ENCODE results near the gene PLCB1.

Gene PLCB1

DNA sequence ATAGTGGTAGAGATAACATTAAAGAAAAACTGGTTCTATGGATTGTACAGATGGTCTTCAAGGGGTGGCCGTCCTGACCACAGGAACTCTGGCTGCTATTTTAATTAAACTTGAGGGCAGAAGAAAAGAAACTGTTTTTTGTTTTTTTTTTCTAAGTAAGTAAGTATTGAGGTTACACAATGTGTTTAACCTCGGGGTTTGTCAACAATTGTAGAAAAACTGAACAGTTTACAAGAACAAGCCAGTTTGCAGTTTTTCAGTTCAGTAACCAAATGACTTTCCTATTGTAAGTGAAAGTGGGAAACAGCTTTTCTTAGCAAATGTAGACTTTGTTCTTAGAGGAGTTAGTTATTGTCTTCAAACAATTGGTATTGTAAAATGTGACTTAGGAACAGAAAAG lies 77.0 kb downstream of the PLCB1 start:
- H3K4me3 ChIP-seq (ENCODE audit: low read depth, low read length) = no peak overlapping the region
- TF ChIP-seq, protein P1, sequence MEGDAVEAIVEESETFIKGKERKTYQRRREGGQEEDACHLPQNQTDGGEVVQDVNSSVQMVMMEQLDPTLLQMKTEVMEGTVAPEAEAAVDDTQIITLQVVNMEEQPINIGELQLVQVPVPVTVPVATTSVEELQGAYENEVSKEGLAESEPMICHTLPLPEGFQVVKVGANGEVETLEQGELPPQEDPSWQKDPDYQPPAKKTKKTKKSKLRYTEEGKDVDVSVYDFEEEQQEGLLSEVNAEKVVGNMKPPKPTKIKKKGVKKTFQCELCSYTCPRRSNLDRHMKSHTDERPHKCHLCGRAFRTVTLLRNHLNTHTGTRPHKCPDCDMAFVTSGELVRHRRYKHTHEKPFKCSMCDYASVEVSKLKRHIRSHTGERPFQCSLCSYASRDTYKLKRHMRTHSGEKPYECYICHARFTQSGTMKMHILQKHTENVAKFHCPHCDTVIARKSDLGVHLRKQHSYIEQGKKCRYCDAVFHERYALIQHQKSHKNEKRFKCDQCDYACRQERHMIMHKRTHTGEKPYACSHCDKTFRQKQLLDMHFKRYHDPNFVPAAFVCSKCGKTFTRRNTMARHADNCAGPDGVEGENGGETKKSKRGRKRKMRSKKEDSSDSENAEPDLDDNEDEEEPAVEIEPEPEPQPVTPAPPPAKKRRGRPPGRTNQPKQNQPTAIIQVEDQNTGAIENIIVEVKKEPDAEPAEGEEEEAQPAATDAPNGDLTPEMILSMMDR (IDR thresholded peaks at IDR 0.05; ENCODE audit: low read depth, low read length, missing control alignments) = no peak
- DNase-seq (ENCODE audit: low read depth) = no peak

DNA sequence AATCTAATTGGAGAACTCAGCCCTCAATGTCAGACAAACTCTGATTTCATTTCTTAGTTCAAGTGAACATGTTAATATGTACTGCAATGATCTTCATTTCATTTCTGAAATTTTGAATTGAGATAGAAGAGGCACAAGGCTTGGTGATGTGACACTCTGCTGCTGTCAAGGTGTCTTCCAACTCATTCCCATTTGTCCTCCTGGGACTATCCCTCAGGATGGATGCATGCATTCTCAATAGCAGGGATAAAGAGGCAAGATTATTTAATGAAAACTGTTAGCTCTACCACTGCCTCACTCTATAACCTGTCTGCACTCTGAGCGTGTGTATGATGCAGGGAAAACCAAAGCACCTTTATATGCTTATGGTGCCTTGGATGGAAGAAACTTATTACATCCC lies 78.7 kb downstream of the PLCB1 start:
- H3K4me3 ChIP-seq (ENCODE audit: low read depth, low read length) = no peak overlapping the region
- no peak for DNase-seq (ENCODE audit: low read depth)
- TF ChIP-seq, protein P1 (IDR thresholded peaks at IDR 0.05; ENCODE audit: low read depth, low read length, missing control alignments) = no peak

DNA sequence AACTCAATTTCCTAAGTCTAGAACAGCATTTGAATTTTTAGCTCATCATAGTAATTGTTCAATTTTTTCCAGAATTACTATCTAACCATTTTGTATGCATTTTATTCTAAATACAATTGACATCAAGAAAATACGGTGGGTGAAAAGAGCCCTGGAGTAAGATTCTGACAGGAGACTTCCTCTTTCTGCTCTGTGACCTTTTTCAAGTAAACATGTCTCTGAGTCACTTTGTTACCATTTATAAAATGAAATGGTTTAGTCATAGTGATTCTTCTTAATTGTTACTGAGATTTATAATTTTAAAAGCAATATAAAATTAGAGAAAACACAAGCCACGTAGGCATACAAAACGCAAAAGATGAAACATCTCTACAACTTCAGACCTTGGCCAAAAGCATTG lies 80.2 kb downstream of the PLCB1 start:
- DNase-seq (ENCODE audit: low read depth) = no peak
- no peak overlapping the region for H3K4me3 ChIP-seq (ENCODE audit: low read depth, low read length)
- TF ChIP-seq, protein P1 (IDR thresholded peaks at IDR 0.05; ENCODE audit: low read depth, low read length, missing control alignments) = no peak

DNA sequence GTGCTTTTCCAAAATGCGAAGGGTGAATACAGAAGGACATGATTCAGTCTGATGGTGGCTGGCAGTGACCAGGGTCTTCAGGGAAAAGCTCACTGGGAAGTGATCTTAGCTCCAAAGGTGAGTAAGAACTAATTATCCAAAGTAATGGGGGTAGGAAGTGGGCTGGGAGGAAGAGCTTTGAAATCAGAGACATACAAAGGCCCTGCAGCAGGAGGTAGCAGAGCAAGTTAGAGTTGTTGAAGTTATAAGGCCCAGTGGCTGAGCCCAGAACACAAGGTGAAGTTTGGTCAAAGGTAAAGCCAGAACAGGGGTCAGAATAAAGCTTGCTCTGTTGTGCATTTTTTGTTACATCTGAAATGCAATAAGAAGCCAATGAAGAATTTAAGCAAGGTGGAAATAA lies 81.2 kb downstream of the PLCB1 start:
- no peak for DNase-seq (ENCODE audit: low read depth)
- no peak overlapping the region for H3K4me3 ChIP-seq (ENCODE audit: low read depth, low read length)
- TF ChIP-seq, protein P1 (IDR thresholded peaks at IDR 0.05; ENCODE audit: low read depth, low read length, missing control alignments) = no peak

DNA sequence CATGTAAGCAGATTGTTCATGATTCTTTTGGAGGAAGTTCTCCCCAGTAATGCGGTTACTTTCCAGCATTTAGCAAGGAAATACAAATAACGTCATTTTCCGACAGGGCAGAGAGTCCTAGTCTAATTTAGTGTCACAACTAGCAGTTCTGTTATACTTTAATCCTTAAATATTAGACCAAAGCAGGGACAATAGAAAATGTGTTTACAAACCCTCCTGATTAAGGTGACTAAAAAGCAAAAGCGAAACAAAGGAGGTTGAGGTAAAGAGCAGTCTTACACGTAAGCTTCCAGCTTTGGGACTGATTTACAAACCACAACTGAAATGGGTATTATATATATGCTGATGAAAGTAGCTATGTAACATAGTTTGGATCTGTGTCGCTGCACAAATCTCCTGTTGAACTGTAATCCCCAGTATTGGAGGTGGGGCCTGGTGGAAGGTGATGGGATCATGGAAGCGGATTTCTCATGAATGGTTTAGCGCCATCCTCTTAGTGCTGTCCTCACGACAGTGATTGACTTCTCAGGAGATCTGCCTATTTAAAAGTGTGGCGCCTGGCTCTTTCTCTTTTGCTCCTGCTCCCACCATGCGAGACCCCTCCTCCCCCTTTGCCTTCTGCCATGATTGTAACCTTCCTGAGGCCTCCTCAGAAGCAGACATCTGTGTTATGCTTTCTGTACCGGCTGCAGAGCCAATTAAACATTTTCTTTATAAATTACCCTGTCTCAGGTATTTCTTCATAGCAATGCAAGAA lies 81.9 kb downstream of the PLCB1 start:
- H3K4me3 ChIP-seq (ENCODE audit: low read depth, low read length) = no peak overlapping the region
- DNase-seq (ENCODE audit: low read depth) = no peak
- TF ChIP-seq, protein P1 (IDR thresholded peaks at IDR 0.05; ENCODE audit: low read depth, low read length, missing control alignments) = no peak

DNA sequence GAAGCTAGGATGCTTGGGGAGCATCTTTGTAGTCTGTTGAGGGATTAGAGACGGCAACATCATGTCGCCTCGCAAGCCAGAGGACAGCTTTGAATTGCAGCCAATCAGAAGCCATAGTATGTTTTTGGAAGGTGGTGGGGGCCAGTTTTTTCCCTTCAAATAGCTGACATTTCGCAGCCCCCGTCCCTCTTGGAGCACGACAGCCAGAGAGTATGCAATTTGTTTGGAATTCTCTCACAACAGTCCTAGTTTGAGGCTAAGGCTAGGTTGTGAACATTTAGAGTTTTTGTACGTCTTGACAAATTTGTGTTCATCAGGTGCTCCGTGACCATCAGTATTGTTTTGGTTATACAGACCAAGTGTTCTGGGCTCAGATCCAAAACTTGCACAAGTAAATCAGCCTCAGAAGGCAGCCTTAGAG lies 83.3 kb downstream of the PLCB1 start:
- TF ChIP-seq, protein P1 (IDR thresholded peaks at IDR 0.05; ENCODE audit: low read depth, low read length, missing control alignments) = no peak
- no peak for DNase-seq (ENCODE audit: low read depth)
- H3K4me3 ChIP-seq (ENCODE audit: low read depth, low read length) = no peak overlapping the region
